Effector CD8-positive, alpha-beta T cell (primary cell): ENCODE data around the gene ZSCAN9.
A peak's percentile ranks its signal among the peaks of the same experiment; 100 is the strongest.

Experiments used
- DNase-seq: peaks from one replicate; lab custom pipeline; 2025; lab: John Stamatoyannopoulos, UW

The ZSCAN9 gene

DNA sequence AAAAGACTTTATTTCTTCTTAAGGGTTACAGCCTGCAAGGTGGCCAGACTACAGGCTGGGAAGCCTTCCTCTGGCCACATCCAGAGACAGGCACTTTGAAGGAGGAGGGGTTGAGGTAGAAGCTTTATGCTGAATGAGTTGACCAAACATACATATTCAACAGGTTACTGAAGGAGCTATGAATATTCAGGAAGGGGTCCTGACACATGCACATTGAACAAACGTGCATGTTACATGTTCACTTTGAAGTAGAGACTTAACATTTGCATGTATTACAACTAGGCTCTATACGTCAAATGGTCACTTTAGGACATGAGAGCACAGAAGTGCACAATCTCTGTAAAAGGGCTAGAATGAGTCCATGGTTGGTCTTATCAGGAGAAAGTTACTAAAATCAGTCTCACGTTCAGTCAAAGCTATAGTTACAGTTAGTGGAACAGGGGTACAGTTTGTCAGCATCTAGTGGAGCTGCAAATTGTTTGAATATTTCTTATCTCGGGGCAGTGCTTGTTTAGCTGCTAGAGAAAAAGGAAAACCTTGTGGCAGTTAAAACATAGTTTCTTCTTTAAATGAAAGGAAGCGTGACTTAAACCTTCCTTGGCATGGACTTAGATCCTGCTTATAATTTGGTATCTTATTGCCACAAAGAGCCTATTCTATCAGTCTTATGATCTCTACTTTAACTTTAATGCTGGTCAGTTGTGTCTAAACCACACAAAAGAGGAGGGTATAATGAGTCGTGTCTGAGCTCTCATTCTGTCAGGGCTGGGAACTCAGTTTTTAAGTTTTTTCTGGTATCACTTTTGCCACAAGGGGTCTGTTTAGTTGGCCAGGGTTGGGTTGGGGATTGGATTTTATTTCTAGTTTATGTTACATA is 4.6 kb upstream of the ZSCAN9 start:
- DNase-seq: no peak

DNA sequence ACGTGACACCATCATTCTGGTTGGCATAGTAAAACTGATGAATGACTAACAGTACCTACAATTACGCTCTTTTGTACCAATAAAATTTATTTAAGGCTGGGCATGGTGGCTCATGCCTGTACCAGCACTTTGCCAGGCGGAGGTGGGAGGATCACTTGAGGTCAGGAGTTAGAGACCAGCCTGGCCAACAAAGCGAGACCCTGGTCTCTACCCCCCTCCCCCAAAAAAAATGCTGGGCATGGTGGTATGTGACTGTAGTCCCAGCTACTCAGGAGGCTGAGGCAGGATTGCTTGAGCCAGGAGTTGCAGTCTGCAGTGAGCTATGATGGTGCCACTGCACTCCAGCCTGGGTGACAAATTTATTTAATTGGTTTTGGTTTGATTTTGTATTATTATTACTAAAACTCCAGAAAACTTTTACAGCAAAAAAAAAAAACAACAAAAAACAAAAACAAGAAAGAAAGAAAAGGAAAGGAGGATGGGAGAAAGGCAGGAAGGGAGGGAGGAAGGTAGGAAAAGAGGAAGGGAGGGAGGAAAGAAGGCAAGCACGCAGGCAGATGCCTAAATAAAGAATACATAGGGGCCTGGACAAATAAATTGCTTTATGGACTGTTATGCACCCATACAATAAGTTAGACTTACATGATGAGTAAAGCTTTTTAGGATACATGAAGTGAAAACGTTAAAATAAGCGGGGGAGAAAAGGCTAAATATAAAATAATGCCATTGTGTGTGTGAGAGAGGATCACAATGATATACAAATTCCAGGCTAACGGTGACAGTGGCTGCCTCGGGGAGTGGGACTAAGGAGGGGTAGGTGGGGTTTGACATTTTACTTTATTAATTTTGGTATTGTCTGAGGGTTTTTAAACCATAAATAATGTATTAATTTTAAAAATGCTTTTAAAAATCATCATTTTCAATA is 682 bp upstream of the ZSCAN9 start:
- DNase-seq: no peak

DNA sequence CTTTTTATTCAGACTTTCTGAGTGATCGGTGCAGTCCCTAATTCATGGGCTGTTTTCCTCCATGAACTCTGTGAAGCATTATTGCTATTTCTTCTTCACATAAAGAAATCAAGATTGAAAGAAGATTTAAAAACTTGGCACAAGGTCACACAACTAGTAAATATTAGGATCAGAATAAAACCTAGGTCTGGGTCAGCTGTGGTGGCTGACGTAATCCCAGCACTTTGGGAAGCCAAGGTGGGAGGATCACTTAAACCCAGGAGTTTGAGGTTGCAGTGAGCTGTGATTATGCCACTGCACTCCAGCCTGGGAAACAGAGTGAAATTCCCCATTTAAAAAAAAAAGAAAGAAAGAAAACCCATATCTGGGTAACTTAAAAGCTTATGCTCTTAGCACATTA is 1.4 kb downstream of the ZSCAN9 start:
- DNase-seq: no peak

DNA sequence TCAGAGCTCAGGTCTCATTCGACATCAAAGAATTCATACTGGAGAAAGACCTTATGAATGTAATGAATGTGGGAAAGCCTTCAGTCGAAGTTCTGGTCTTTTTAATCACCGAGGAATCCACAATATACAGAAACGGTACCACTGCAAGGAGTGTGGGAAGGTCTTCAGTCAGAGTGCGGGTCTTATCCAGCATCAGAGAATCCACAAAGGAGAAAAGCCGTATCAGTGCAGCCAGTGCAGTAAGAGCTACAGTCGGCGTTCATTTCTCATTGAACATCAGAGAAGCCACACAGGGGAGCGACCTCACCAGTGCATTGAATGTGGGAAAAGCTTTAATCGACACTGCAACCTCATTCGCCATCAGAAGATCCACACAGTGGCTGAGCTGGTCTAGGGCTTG is 7.7 kb downstream of the ZSCAN9 start:
- no peak for DNase-seq

- DNase-seq: no peak
Measured at GRCh38 chr6:28235912-28236452, 10.9 kb downstream of the ZSCAN9 start.

- no peak for DNase-seq
Measured at GRCh38 chr6:28239636-28240035, 14.6 kb downstream of the ZSCAN9 start.

DNA sequence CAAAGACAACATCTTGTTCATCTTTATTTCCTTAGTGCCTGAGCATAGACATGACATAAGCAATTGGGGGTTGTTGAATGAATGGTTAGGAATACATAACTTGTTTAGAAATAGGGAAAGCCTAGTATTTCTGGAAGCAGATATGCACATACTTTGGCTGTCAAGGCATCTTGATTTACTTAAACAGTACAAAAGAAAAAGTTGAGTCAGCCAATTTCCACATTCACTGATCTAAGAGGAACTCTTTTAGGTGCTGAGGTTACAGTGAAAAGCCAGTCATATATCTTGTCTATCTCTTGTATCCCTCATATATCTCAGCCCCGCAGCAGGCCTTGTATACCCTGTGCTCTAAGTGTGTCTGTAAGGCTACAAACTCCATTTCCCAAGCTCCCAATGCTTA is 15.4 kb downstream of the ZSCAN9 start:
- no peak for DNase-seq

- no peak for DNase-seq
Measured at GRCh38 chr6:28243946-28244345, 18.9 kb downstream of the ZSCAN9 start.

DNA sequence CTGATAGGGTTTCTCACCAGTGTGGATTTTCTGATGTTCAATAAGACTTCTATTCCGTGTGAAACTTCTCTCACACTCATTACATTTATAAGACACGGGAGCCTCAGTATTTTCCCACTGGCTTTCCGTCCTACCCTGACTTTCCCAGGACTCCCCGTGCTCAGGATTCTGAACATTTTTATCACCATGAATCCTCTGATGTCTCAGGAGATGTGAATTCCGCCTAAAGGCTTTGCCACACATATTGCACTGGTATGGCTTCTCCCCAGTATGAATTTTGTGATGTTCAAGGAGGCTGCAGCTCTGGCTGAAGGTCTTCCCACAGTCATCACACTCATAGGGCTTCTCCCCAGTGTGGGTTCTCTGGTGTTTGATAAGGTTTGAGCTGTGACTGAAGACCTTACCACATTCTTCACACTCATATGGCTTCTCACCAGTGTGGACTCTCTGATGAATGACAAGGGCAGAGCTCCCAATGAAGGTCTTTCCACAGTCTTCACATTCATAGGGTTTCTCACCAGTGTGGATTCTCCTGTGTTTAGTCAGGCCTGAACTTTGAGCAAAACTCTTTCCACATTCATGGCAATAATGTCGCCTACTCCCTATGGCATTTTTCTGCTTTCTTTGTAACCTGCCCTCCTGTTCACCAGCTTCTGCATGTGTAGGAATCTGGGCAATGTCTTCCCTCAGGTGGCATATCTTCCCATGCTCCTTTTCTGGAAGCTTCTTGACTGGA is 20.3 kb downstream of the ZSCAN9 start:
- DNase-seq: no peak

- DNase-seq: no peak
Measured at GRCh38 chr6:28248916-28249315, 23.8 kb downstream of the ZSCAN9 start.

- no peak for DNase-seq
Measured at GRCh38 chr6:28250747-28251146, 25.7 kb downstream of the ZSCAN9 start.

DNA sequence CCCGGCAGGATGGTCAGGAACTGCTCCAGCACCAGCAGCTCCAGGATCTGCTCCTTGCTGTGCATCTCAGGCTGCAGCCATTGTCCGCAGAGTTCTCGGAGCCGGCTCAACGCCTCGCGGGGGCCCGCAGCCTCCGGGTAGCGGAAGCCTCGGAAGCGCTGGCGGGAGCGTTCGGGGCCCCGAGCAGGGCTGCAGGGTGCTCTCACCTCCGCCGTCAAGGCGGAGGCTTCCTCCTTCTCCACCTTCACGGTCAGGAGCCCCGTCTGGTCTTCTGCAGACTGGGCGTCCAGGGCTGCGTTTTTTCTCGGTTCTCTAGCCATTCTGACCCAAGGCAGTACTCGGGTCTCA is 26.6 kb downstream of the ZSCAN9 start:
- DNase-seq: no peak

- DNase-seq: peak; percentile 54
Measured at GRCh38 chr6:28252009-28252975, 27.2 kb downstream of the ZSCAN9 start, which contains the start of gene ZKSCAN4. TSS of gene ZKSCAN4 (minus strand) at chr6:28252269. CDS start at chr6:28251980, 289 bp downstream.

DNA sequence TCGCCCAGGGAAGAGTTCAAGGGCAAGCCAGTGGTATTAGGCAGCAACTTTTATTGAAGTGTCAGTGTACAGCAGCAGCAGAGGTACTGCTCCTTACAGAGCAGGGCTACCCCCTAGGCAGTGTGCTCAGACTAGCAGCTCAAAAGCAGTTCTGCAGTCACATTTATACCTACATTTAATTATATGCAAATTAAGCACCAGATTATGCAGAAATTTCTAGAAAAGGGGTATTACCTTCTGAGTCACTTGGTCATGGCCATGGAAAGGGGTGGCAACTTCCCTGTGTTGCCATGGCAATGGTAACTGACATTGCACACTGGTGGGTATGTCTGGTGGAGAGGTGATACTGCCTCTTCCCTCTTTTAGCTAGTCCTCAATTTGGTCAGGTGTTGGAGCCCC is 29.0 kb downstream of the ZSCAN9 start:
- no peak for DNase-seq

DNA sequence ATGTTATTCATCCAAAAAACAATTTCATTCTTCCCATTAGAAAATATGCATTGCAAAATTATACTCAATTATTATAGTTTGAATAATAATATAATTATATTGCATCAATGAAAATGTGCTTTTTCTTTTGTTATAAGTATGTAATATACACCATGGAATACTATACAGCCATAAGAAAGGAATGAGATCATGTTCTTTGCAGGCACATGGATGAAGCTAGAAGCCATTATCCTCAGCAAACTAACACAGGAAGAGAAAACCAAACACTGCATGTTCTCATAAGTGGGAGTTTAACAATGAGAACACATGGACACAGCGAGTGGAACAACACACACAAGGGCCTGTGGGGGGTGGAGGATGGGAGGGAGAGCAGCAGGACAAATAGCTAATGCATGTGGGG is 32.0 kb downstream of the ZSCAN9 start:
- no peak for DNase-seq

- peak; percentile 9 for DNase-seq
Measured at GRCh38 chr6:28258877-28259777, 34.1 kb downstream of the ZSCAN9 start, which contains the start of gene NKAPL. TSS of gene NKAPL (plus strand) at chr6:28259297. CDS start at chr6:28259372, 75 bp downstream.

- no peak for DNase-seq
Measured at GRCh38 chr6:28263922-28264321, 38.8 kb downstream of the ZSCAN9 start.

- no peak for DNase-seq
Measured at GRCh38 chr6:28264834-28265401, 39.8 kb downstream of the ZSCAN9 start.

GRCh38 chr6:28266563-28266961 is 41.5 kb downstream of the ZSCAN9 start:
- no peak for DNase-seq
